Pons (tissue), 1 donor: ENCODE measurements around the gene HNMT.
"Not testable (repeated sequence)": the region's sequence is repeated elsewhere in the genome, so short reads cannot be mapped to it uniquely, and the experiment has no call there.

Source experiments
- DNase-seq: peaks from one replicate; pipeline ENCODE4 v3.0.0-alpha.2; 2016; ENCODE audit warnings: low spot score

The HNMT gene

DNA sequence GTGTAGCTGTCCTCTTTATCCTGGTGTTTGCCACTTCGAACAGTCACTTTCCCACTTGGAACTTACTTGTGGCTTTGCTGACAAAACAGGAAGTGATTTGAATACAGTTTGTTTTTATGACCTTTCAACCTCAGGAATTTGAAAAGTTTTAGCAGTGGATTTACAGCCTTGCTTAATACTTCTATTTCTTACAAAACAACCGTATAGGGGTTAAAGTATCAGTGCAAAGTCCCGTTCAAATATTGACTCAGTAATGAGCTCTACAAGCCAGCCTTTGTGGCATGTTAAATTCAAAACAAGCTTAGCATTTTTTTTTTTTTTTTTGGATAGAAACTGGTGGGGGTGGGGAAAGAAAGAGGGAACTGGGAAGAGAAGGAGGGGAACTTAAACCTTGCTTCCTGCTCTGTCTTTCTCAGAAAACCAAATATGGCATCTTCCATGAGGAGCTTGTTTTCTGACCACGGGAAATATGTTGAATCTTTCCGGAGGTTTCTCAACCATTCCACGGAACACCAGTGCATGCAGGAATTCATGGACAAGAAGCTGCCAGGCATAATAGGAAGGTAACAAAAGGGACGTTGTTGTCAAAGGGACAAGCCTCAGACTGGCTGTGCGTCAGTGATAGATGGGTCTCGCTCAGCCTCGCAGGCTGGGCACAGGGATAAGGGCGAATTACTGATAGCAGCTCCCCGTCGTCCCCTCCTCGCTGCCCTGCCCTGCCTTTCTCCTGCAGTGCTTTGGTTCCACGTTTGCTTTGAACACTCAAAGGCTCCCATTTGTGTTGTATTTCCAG, at the start of gene HNMT:
TSS of gene HNMT (plus strand) at position 408 of the 793 bp plus-strand sequence. CDS start at position 427, 19 bp downstream.
- peak; percentile 88 for DNase-seq

DNA sequence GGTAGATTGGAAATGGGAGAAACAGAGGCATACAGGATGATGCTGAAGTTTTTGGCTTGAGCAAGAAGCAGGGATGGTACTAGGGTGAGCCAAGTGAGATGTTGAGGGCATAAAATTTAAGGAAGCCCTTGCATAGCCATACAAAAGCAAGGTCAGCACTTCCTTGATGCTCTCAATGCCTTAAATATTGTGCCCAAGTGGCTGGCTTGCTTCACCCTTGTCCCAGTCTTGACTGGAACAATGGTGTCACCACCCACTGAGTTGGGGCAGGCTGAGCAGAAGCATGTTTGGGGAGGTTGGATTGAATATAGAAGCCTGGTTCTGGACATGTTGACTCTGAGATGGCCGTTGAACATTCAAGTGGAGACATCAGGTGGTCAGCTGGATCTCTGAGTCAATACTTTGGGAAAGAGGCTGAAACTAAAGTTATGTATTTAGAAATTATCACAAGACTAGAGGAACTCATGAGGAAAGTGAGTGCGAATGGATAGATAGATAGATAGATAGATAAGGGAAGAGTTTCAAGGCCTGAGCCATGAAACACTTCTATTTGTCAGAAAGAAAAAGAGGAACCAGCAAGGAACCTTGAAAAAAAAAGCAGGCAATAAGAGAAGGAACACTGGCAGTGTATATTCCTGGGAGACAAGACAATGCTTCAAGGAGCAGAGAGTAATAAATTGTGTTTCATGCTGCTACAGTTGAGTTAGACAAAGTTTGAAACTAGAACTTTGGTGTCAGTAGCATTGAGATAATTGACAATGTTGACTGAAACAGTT, 43.0 kb upstream of the HNMT start:
- no peak for DNase-seq

DNA sequence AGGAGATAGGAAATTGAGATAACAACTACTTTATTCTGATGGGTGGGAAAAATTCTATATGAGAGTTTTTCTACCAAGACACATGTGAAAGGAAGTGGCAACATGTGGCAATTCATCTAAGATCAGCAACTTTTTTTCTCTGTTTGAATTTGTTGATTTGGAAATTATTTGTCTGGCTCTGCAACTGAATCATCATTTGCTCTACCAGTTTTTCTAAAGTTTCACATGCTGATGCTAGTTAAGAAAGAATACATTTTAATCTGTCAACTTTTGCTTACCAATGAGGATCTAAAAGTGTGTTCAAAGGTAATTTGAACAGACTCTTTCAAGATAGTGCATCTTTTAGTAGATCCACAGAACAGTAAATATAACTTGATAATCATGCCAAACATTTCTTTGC, 42.1 kb upstream of the HNMT start:
- not testable (repeated sequence) for DNase-seq

DNA sequence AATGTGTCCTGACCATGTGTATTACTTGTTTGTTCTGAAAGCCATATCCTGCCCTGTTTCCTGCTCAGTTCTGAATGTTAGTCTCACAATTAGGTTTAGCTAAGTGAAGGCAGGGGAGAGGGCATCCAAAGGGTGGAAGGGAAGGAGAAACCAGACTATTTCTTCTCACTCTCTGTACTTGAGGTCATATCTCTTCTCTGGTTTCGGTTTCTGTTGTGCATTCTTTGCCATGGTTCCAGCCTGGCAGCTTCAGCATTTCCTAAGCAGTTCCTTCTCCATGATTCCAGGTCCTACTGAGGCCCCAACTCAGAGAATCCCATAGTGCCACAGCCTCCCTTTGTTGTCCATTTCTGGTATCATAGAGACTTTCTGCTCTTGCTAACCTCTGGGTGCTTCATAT, 40.3 kb upstream of the HNMT start:
- no peak for DNase-seq

DNA sequence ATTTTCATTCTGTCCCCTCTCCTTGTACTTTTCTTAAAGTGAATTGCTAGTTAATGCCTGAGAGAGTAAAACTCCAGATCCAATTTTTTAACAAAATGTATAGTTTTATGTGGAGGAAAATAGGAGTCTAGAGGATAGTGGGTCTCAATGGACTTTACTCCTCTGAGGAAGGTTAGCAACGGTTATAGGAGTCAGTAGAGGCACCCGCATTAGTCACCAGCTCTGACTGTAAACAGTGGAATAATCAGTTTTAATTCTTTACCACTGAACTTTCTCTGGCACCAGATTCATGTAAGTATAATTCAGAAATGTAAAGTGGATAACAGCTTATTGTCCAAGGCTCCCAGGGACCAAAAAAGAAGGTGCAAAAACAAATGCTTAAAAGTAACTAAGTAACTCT, 38.7 kb upstream of the HNMT start:
- DNase-seq: no peak

DNA sequence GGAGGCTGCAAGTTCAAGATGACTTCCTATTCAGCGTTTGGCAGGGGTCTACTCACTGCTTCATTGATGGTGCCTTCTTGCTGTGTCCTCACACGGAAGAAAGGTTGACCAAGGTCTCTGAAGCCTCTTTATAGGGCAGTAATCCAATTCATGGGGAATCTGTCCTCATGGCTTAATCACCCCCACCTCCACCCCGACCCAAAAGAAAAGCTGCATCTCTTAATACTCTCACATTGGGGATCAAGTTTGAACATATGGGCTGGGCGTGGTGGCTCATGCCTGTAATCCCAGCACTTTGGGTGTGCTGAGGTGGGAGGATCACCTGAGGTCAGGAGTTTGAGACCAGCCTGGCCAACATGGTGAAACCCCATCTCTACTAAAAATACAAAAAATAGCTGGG, 36.4 kb upstream of the HNMT start:
- DNase-seq: no peak

DNA sequence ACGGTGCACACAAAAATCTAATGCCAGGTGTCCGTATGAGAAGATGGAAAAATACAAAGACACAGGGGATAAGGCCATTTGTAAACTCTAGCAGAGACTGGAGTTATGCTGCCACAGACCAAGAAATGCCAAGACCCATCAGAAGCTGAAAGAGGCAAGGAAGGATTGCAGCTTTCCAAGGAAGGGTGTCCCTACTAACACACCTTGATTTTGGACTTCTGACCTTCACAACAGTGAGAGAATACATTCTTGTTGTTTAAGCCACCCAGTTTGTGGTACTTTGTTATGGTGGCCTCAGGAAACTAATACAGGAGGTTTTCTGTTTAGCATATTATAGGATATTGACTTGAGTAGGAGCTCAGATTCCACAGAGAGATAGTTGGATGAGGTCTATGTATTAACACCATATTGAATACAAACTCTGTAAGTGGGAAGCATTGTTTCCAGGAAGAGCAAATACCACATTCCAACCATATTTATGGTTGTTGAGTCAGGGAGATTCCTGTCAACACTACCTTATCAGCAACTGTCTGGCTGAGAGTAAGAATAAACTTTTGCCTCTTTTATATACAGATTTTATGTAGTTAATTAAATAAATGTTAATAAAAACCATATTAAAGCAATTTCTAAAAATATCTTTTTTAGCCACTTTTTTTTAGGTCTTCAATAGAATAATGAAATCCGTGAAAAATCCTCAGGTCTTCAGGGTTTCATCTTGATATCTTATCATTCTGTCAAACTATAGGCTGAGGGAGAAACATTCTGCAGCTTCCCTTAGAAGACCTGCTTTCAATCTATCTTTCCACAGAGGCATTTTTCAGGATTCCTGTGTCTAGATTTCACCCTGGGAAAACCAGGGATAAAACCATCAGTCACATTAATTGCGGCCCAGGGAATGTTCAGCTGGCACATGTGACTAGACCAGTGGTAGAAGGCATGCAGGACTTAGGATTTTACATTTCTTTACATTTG, 35.4 kb upstream of the HNMT start:
- DNase-seq: no peak

DNA sequence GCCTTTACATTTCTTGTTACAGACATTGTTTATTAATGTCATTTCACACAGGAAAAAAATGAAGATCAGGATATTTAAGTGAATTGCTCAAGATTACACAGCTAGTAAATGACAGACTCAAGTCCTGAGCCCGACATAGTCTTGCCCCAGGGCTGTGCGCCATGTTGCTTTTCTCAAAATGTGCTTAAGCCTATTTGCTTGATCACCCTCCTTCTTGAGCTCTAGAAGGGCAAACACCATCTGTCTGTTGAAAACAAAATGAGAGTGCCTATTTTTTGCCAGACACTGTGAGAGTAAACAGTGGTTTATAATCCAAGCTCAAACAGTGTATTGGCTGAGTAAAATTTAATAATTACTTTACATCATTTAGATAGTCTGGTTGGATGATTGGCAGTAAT, 34.8 kb upstream of the HNMT start:
- no peak for DNase-seq

DNA sequence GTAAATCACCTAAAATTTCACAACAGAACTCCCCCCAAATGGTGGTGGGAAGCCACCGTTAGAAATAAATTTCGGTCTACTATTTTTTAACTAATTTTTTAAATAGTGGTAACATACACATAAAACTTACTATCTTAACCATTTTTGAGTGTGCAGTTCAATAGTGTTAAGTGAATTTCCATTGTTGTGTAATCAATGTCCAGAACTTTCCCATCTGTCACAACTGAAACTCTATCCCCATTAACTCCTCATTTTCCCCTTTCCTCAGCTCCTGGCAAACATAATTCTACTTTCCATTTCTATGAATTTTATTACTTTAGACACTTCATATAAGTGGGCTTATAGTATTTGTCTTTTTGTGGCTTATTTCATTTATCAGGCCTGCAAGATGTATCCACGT, 34.1 kb upstream of the HNMT start:
- no peak for DNase-seq

DNA sequence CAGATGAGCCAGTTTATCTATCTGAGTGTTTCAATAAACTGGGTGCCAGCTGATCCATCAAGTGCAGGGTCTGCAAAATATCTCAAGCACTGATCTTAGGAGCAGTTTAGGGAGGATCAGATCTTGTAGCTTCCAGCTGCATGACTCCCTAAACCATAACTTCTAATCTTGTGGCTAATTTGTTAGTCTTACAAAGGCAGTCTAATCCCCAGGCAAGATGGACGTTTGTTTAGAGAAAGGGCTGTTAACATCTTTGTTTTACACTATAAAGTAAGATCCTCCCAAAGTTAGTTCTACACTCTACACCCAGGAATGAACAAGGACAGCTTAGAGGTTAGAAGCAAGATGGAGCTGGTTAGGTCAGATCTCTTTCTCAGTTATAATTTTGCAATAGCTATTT, 28.7 kb upstream of the HNMT start:
- DNase-seq: no peak

DNA sequence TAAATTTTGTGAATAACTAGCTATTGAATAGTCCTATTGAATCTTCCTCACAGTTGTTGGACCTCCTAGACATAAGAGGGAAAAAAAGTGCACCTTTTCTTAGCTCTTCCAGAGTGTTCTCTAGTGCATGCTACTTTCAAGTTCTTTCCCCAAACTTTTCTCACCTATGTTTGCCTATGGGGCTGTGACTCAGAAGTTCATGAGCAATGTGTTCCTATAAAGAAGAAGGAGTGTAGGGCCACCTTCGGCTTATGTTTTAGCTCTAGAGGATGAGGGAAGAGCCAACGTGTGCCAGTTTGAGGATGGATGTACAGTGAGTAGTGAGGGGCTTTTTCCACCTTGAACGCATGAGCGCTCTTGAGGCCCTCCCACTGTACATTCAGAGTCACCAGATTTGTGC, 27.0 kb upstream of the HNMT start:
- no peak for DNase-seq

DNA sequence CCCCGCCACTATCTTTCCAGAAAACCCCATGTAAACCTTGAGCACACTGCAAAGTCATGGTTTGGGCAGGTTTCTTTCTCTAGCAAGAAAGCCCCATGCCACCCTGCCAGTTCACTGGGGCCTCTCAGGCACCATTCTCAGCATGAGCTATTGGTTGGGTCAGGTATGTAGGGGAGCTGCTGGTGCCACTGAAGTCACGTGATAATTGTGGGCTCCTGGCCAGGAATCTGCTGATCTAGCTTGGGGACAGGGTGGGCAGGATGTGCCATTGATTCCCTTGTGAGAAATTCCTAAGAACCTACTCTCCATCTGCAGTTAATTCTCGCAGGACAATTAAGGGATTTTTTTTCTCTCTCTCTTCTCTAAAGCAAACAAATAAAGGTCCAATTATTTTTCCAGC, 26.5 kb upstream of the HNMT start:
- no peak for DNase-seq

DNA sequence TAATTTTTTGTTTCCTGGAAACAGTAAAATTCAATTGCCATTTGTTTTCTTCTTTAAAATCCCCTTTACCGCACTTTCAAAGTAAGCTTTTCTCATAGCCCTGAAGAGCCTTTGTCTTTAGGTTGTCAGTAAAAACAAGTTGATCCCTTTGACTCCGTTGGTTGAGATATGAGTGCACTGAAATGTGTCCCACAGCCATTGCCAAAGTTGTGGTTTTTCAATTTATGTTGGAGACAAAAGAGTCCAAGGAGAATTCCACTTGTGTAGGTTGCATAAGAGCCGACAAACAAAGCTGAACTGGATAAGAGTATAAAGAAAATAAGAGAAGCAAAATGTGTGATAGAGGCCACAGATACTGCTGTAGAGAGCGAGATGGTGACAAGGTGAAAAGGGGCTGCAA, 26.1 kb upstream of the HNMT start:
- DNase-seq: no peak

DNA sequence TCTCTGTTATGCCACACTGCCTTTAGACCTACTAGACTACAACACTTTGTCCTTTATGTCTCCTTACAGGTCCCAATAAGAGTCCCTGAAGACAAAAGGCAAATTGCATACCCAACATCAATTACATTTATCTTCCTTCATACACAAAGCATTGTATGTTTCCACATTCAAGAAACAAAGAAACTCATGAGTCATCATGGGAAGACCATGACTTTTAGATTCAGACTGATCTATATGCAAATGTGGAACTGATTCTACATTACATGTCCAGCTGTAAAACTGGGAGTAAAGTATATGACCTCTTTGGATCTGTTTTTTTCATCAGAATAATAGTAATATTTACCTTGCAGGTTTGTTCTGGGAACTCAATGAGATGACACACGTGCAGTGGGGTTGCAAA, 25.2 kb upstream of the HNMT start:
- no peak for DNase-seq

DNA sequence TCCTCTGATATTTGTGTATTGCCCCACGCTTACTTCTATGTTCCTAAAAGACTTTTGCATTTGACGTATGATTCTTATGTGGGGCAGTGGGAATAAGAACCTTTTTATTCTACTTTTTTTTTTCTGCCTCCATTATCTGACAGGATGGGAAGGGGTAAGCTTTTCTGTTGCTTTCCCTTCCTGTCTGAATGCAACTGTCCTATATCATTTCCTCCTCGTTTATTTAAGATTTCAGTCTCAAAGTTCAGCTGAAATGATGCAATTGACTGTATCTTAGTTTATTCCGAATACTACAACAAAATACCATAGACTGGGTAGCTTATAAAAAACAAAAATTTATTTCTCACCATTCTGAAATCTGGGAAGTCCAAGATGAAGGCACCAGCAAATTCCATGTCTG, 24.1 kb upstream of the HNMT start:
- no peak for DNase-seq

DNA sequence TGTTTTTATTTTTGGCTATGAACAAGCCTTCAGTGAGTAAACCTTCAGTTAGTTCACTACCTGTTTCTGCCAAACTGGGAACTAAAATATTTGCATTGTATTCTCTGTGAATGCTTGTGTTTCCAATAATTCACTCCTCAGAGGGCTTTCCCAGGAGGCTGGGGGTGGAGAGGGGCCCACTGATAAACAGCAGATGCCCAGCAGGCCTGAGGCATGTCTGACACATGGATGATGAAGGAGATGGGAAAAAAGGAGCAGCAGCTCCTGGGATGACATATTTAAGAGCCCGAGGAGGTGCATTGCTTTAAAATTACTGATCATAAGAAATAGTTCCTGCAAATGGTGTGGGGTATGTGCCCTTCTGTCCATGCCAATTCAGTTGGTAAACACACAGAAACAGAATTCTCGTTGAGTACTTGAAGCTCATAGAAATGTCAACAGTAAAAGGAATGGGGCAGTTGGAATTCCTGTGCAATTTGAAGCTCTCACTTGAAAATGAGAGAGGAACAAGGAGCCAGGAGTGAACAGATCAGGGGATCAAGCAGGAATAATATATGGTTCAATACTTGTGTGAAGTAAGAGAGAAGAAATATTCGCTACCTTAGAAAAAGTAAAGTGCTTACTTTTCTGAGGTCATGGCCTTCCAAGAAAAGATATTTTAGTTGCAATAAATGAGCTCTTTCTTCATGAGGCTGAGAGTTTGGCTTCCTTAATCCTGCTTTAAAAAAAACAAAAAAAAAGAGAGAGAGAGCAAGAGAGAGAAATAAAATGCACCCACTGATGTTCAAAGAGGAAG, 22.0 kb upstream of the HNMT start:
- no peak for DNase-seq

DNA sequence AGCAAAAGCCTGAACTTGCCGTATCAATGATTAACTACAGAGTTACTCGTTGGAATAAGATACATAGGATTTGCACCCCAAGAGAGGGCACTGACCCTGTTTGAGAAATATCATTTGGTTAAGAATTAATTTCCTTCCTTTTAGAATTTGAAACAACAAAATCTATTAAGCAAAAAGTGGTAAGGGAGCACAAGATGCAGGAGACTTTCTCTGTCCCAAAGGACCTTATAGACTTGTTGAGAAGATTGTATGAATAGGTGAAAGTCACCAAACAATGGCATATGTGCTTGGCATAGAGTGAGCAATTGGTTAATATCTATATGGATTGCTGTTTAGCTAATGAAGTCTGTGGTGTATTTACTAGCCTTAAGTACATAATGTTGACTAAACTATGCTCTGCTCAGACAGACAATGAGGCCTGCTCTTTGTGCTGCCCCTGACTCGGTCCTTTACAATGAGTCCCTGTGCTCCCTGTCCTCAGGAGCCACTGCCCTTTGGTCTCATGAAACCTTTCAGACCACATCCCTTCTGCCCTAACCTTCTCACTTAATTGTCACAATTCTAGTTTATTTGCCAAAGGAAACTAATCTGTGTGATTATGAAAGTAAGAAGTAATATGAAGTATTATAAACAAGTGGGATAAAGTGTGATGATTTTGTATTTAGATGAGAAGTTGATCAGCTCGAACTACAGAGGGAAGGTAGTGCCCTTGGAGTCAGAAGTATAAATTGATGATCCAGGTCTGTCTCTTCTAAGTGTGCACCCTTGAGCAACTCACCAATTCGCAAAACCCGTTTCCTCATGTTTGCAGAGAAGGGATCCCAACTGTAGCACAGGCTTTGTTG, 21.2 kb upstream of the HNMT start:
- no peak for DNase-seq

DNA sequence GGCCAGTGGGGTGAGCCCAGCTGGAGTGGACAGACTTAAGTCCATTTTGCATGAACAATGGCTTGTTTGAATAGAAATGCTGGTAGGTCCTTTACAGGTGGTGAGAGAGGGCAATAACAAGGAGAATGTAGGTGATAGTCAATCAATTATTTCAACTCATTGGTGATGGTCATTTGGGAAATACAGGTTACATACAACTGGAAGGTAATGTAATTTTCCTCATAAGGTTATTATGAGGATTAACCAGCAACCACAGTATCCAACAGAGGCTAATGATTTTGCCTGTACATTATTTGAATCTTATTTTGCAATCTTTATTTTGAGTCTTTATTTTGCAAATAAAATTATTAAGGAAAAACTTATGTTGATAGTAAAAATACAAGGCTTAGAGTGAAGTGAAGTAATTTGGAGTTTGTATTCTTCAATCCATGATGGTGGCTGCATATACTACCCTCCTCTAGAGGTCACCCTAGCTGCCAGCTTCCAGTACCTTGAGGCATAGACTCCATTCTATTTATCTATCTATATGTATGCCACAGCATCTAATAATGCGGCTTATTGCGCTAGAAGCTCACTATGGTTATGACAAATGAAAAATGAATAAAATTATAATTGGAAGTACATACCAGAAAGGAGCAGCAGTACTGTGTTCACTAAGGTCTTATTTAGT, 20.5 kb upstream of the HNMT start:
- no peak for DNase-seq

DNA sequence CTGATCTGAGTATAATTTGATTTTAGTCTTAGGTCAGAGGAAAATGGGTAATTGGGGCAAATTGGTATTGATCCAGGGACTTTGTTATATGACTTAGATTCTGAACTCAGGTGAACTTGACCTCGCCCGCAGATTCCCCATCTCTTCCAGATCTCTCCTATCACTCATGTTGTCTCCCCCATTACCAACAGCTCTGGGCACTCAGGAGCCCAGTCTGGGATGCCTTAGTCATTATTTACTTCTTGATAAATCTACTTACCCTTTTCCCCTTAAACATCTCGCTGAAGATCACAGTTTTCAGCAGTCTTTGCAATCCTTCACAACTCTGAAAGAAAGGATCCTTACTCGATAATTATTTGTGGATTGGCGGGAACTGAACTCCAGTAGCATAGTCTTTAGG, 19.6 kb upstream of the HNMT start:
- no peak for DNase-seq

DNA sequence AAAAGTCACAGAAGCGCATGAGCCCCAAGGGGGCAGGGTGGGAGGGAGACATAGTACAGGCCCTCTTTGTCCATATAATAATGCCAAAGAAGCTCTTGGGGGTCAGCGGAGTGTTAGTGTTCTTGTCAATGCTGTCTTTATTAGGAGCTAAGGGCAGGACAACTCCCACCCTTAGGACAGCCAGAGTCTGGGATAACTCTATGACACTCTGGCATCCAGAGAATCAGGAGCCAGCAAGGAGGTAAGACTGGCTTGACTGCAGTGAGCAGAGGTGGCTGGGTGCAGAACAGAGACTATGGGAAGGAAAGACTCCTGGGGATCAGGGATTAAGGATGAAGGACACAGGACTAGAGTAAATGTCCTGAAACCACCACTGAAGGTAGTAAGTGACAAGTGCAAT, 19.0 kb upstream of the HNMT start:
- no peak for DNase-seq
